PC-3 (cell line): ENCODE results near the gene TEX14. TPM values are rescaled to one million over a fixed set of nuclear protein-coding genes. Genes with fewer than 3 reads are reported as not detected.

Experiments used
- ATAC-seq: fragments of 200-7000 bp; cut with Tn5 transposase; 2 replicates; pipeline ENCODE4 v1.9.1; 2020; ENCODE audit warnings: mild to moderate bottlenecking, moderate library complexity
- BruUV-seq: library from RNA; stranded (reverse); fragments of 400-500 nt; replicated peaks from 2 replicates; lab custom pipeline; 2021; lab: Mats Ljungman, UMichigan
- CTCF ChIA-PET: fragments of 300-600 bp; sonication (Branson Sonifier 250); formaldehyde crosslinking; loops from one replicate; lab custom pipeline; 2022; ENCODE audit warnings: antibody characterized with exemption; lab: Charles Lee
- POLR2A ChIA-PET: fragments of 300-600 bp; sonication (Branson Sonifier 250); formaldehyde crosslinking; loops from one replicate; lab custom pipeline; 2022; ENCODE audit warnings: antibody characterized with exemption; ENCODE audit not compliant: unreplicated experiment; lab: Charles Lee
- DNase-seq: peaks from one replicate; pipeline ENCODE4 v3.0.0-alpha.2; 2015
- H2AFZ ChIP-seq: fragments of 300-600 bp; sonication (generic); 2 replicates; pipeline ENCODE4 v1.6.0; 2016; ENCODE audit warnings: antibody characterized with exemption, low read length
- H3F3A ChIP-seq: fragments of 300-600 bp; sonication (generic); one replicate; pipeline ENCODE4 v1.6.0; 2017; ENCODE audit warnings: antibody characterized with exemption, low read length, control low read depth, mild to moderate bottlenecking; ENCODE audit not compliant: unreplicated experiment
- H3K27ac ChIP-seq: fragments of 300-600 bp; sonication (generic); 2 replicates; pipeline ENCODE4 v1.5.1; 2016; ENCODE audit warnings: mild to moderate bottlenecking, low read length
- H3K27me3 ChIP-seq: fragments of 300-600 bp; sonication (generic); 2 replicates; pipeline ENCODE4 v1.6.1; 2016; ENCODE audit warnings: low read length, mixed read lengths
- H3K36me3 ChIP-seq: fragments of 300-600 bp; sonication (generic); 2 replicates; pipeline ENCODE4 v1.6.1; 2016; ENCODE audit warnings: low read depth, mixed run types, low read length, mixed read lengths
- H3K4me1 ChIP-seq: fragments of 300-600 bp; sonication (generic); 2 replicates; pipeline ENCODE4 v1.5.1; 2016; ENCODE audit warnings: low read length; ENCODE audit not compliant: insufficient read depth
- H3K4me2 ChIP-seq: fragments of 300-600 bp; sonication (generic); 2 replicates; pipeline ENCODE4 v1.6.0; 2016; ENCODE audit warnings: low read length
- H3K4me3 ChIP-seq: fragments of 300-600 bp; sonication (generic); 2 replicates; pipeline ENCODE4 v1.5.1; 2016; ENCODE audit warnings: mild to moderate bottlenecking, low read length, mixed read lengths
- H3K79me2 ChIP-seq: fragments of 300-600 bp; sonication (generic); 2 replicates; pipeline ENCODE4 v1.6.1; 2017; ENCODE audit warnings: low read length, mixed read lengths
- H3K9ac ChIP-seq: fragments of 300-600 bp; sonication (generic); 2 replicates; pipeline ENCODE4 v1.6.0; 2016; ENCODE audit warnings: mild to moderate bottlenecking, low read length
- H3K9me2 ChIP-seq: fragments of 300-600 bp; sonication (generic); replicated peaks from 2 replicates; pipeline ENCODE4 v1.6.1; 2016; ENCODE audit warnings: mixed run types, low read length, mixed read lengths
- H3K9me3 ChIP-seq: fragments of 300-600 bp; sonication (generic); 2 replicates; pipeline ENCODE4 v1.6.1; 2016; ENCODE audit warnings: low read length, mixed read lengths
- H4K20me1 ChIP-seq: fragments of 300-600 bp; sonication (generic); 2 replicates; pipeline ENCODE4 v1.6.1; 2016; ENCODE audit warnings: low read length, mixed read lengths
- CTCF ChIP-seq: fragments of 300-600 bp; sonication (generic); conservative IDR thresholded peaks from 2 replicates; pipeline ENCODE4 v1.5.1; 2017; ENCODE audit warnings: antibody characterized with exemption, low read depth, mild to moderate bottlenecking, low read length
- EZH2 ChIP-seq: fragments of 300-600 bp; sonication (generic); IDR thresholded peaks from one replicate; pipeline ENCODE4 v1.6.1; 2017; ENCODE audit warnings: antibody characterized with exemption, mild to moderate bottlenecking, low read length; ENCODE audit not compliant: unreplicated experiment
- EZH2phosphoT487 ChIP-seq: fragments of 300-600 bp; sonication (generic); IDR thresholded peaks from 2 replicates; pipeline ENCODE4 v1.6.1; 2018; ENCODE audit warnings: mild to moderate bottlenecking, antibody characterized with exemption, low read length, borderline replicate concordance
- intact Hi-C: fragments of 100-400 bp; cut with micrococcal nuclease; formaldehyde crosslinking; loops from 2 replicates; pipeline ENCODE4 v1.9.0; 2023
- total RNA-seq: library from RNA; depleted of rRNA; stranded (reverse); fragments of >200 nt; gene quantifications from 2 replicates; pipeline ENCODE4 v1.2.3, GENCODE V29; 2014

The TEX14 gene
- total RNA-seq, 1 experiment from 2014 or later = 0.29 TPM

- ATAC-seq (no peak), DNase-seq (no peak)
- no peak overlapping the region for H2AFZ ChIP-seq
- no peaks in the 10 kb centered on the region for H3K27me3 ChIP-seq
- ChIA-PET POLR2A (no interaction called here), CTCF (no interaction called here)
- H3K4me3 ChIP-seq = no peak overlapping the region
- H3K9me2 ChIP-seq = no peaks in the 10 kb centered on the region
- H4K20me1 ChIP-seq = no peaks in the 10 kb centered on the region
- no peak for TF ChIP-seq EZH2phosphoT487
- no peak for TF ChIP-seq EZH2
- no peak for TF ChIP-seq CTCF
- H3K4me2 ChIP-seq = peak overlapping the region; percentile 7
- H3K4me1 ChIP-seq = peaks cover 25% of the 10 kb centered on the region
- BruUV-seq = no TSS peak
- peak overlapping the region; percentile 38 for H3K27ac ChIP-seq
- H3K9me3 ChIP-seq = no peaks in the 10 kb centered on the region
- no peak overlapping the region; the same call in 1 of the 2 replicates for H3K9ac ChIP-seq
- H3F3A ChIP-seq = peaks cover 5% of the 10 kb centered on the region
- intact Hi-C loops = no loop called here
- no peaks in the 10 kb centered on the region for H3K79me2 ChIP-seq
- peaks cover 3% of the 10 kb centered on the region; the same call in 1 of the 2 replicates for H3K36me3 ChIP-seq
Observed at GRCh38 chr17:58703916-58704286, 12.1 kb upstream of the TEX14 start.

GRCh38 chr17:58703137-58703915 lies 11.5 kb upstream of the TEX14 start:
- Histone ChIP-seq H3K27me3 (no peaks in the 10 kb centered on the region), H3F3A (peaks cover 5% of the 10 kb centered on the region), H3K9ac (no peak overlapping the region; the same call in 1 of the 2 replicates), H3K9me3 (no peaks in the 10 kb centered on the region), H3K4me1 (peaks cover 25% of the 10 kb centered on the region), H3K27ac (peak overlapping the region; percentile 38), H2AFZ (no peak overlapping the region), H3K4me3 (no peak overlapping the region), H3K9me2 (no peaks in the 10 kb centered on the region), H4K20me1 (no peaks in the 10 kb centered on the region), H3K79me2 (no peaks in the 10 kb centered on the region), H3K36me3 (peaks cover 3% of the 10 kb centered on the region; the same call in 1 of the 2 replicates), H3K4me2 (peak overlapping the region; percentile 24; the same call in 1 of the 2 replicates)
- BruUV-seq = no TSS peak
- intact Hi-C loops = no loop called here
- no peak for TF ChIP-seq EZH2phosphoT487
- TF ChIP-seq CTCF = no peak
- no peak for TF ChIP-seq EZH2
- peak; percentile 93 for ATAC-seq
- peak; percentile 74 for DNase-seq
- ChIA-PET POLR2A (no interaction called here), CTCF (no interaction called here)

- ChIA-PET POLR2A (no interaction called here), CTCF (no interaction called here)
- Histone ChIP-seq H3K79me2 (no peaks in the 10 kb centered on the region), H3K27me3 (no peaks in the 10 kb centered on the region), H3K9ac (no peak overlapping the region; the same call in 1 of the 2 replicates), H4K20me1 (no peaks in the 10 kb centered on the region), H3K9me3 (no peaks in the 10 kb centered on the region), H3K27ac (peak overlapping the region; percentile 35), H3K4me2 (peak overlapping the region; percentile 24; the same call in 1 of the 2 replicates), H3K4me1 (peaks cover 25% of the 10 kb centered on the region), H2AFZ (no peak overlapping the region), H3K36me3 (peaks cover 3% of the 10 kb centered on the region; the same call in 1 of the 2 replicates), H3F3A (peaks cover 5% of the 10 kb centered on the region), H3K9me2 (no peaks in the 10 kb centered on the region), H3K4me3 (no peak overlapping the region)
- BruUV-seq = no TSS peak
- DNase-seq (no peak), ATAC-seq (0 out of 2 replicates have a peak, but pooled peaks have one; percentile 12)
- no peak for TF ChIP-seq CTCF
- no peak for TF ChIP-seq EZH2phosphoT487
- no peak for TF ChIP-seq EZH2
- intact Hi-C loops = no loop called here
Observed at GRCh38 chr17:58702708-58703107, 10.9 kb upstream of the TEX14 start.
